BE2C (cell line): Measurements from ENCODE around the gene ECE1.
A peak's percentile ranks its signal among the peaks of the same experiment; 100 is the strongest.
"Not testable (repeated sequence)": the region's sequence is repeated elsewhere in the genome, so short reads cannot be mapped to it uniquely, and the experiment has no call there.

ENCODE experiments used
- DNase-seq: peaks from one replicate; pipeline ENCODE4 v3.0.0-alpha.2; 2020
- H3K27me3 ChIP-seq: fragments of 250-450 bp; sonication (Bioruptor Pico); 2 replicates; pipeline ENCODE4 v1.5.1; 2020; ENCODE audit warnings: mild to moderate bottlenecking
- H3K36me3 ChIP-seq: fragments of 250-450 bp; sonication (Bioruptor Pico); 2 replicates; pipeline ENCODE4 v1.5.1; 2020; ENCODE audit warnings: mild to moderate bottlenecking
- H3K4me1 ChIP-seq: fragments of 250-450 bp; sonication (Bioruptor Pico); 2 replicates; pipeline ENCODE4 v1.5.1; 2020
- H3K4me3 ChIP-seq: 2 replicates; pipeline ENCODE4 v1.5.1; 2011; ENCODE audit warnings: low read depth, low read length
- H3K9me3 ChIP-seq: fragments of 250-450 bp; sonication (Bioruptor Pico); 2 replicates; pipeline ENCODE4 v1.5.1; 2020
- CTCF ChIP-seq: IDR thresholded peaks from 2 replicates; pipeline ENCODE4 v1.5.1; 2012; ENCODE audit warnings: mild to moderate bottlenecking, low read depth, low read length

Gene ECE1

GRCh38 chr1:21237446-21238088 lies 52.7 kb downstream of the ECE1 start:
- no peaks in the 10 kb centered on the region for H3K4me1 ChIP-seq
- no peak for TF ChIP-seq CTCF

GRCh38 chr1:21236178-21236577 lies 54.1 kb downstream of the ECE1 start:
- TF ChIP-seq CTCF: no peak
- Histone ChIP-seq H3K4me1 (no peaks in the 10 kb centered on the region), H3K9me3 (no peaks in the 10 kb centered on the region), H3K27me3 (no peaks in the 10 kb centered on the region), H3K4me3 (no peak overlapping the region), H3K36me3 (peaks cover 12% of the 10 kb centered on the region)
- no peak for DNase-seq

More at GRCh38 chr1:21237446-21238088, 52.7 kb downstream of the ECE1 start:
- Histone ChIP-seq H3K4me3 (no peak overlapping the region), H3K9me3 (no peaks in the 10 kb centered on the region), H3K27me3 (no peaks in the 10 kb centered on the region), H3K36me3 (peaks cover 5% of the 10 kb centered on the region; the same call in 1 of the 2 replicates)
- DNase-seq: no peak

- no peak overlapping the region for H3K4me3 ChIP-seq
- H3K9me3 ChIP-seq: no peaks in the 10 kb centered on the region
- peaks cover 11% of the 10 kb centered on the region for H3K36me3 ChIP-seq
- H3K4me1 ChIP-seq: no peaks in the 10 kb centered on the region
- no peak for TF ChIP-seq CTCF
- no peaks in the 10 kb centered on the region for H3K27me3 ChIP-seq
- no peak for DNase-seq
Measured at GRCh38 chr1:21234779-21235178, 55.5 kb downstream of the ECE1 start.

- peaks cover 11% of the 10 kb centered on the region for H3K36me3 ChIP-seq
- no peak for TF ChIP-seq CTCF
- H3K4me3 ChIP-seq: no peak overlapping the region
- H3K4me1 ChIP-seq: no peaks in the 10 kb centered on the region
- H3K27me3 ChIP-seq: no peaks in the 10 kb centered on the region
- H3K9me3 ChIP-seq: no peaks in the 10 kb centered on the region
- no peak for DNase-seq
Measured at GRCh38 chr1:21233490-21233889, 56.8 kb downstream of the ECE1 start.

- Histone ChIP-seq H3K4me3 (no peak overlapping the region), H3K9me3 (no peaks in the 10 kb centered on the region), H3K4me1 (no peaks in the 10 kb centered on the region), H3K27me3 (no peaks in the 10 kb centered on the region), H3K36me3 (peaks cover 11% of the 10 kb centered on the region)
- peak; percentile 25 for DNase-seq
- TF ChIP-seq CTCF: peak; percentile 65
Measured at GRCh38 chr1:21232044-21232443, 58.2 kb downstream of the ECE1 start.

- no peak for TF ChIP-seq CTCF
- Histone ChIP-seq H3K36me3 (peaks cover 8% of the 10 kb centered on the region; the same call in 1 of the 2 replicates), H3K27me3 (no peaks in the 10 kb centered on the region), H3K9me3 (no peaks in the 10 kb centered on the region), H3K4me3 (no peak overlapping the region), H3K4me1 (no peaks in the 10 kb centered on the region)
- DNase-seq: no peak
Measured at GRCh38 chr1:21229246-21230000, 60.8 kb downstream of the ECE1 start.

- not testable (repeated sequence) for DNase-seq, H3K9me3 ChIP-seq
Measured at GRCh38 chr1:21228224-21228623, 62.0 kb downstream of the ECE1 start.

More at GRCh38 chr1:21228224-21228623, 62.0 kb downstream of the ECE1 start:
- not testable (repeated sequence) for H3K36me3 ChIP-seq, H3K4me3 ChIP-seq, H3K4me1 ChIP-seq, H3K27me3 ChIP-seq
